ENCODE results near the gene ZNF565.

GRCh38 chr19:36207605-36208252 is 6.7 kb downstream of the ZNF565 start:
- TF ChIP-seq SMARCE1 (IDR thresholded peaks at IDR 0.05; ENCODE audit: borderline replicate concordance) = no peak
- no peak for TF ChIP-seq PCBP2 (optimal IDR thresholded peaks at IDR 0.05; ENCODE audit: low read depth, low read length, poor library complexity, severe bottlenecking)
- TF ChIP-seq ZNF747 (CRISPR knock-in tag; IDR thresholded peaks at IDR 0.05; ENCODE audit: borderline replicate concordance) = no peak
- TF ChIP-seq KLF12 (CRISPR knock-in tag; IDR thresholded peaks at IDR 0.05; ENCODE audit: borderline replicate concordance) = no peak
- TF ChIP-seq CTCF (CRISPR knock-in tag; IDR thresholded peaks at IDR 0.05) = no peak
- no peak for TF ChIP-seq TBP (CRISPR knock-in tag; IDR thresholded peaks at IDR 0.05)
- TF ChIP-seq JUND (CRISPR knock-in tag; IDR thresholded peaks at IDR 0.05) = no peak
- TF ChIP-seq MAFK (conservative IDR thresholded peaks at IDR 0.05 in 1 of 2, IDR thresholded peaks at IDR 0.05 in 1 of 2; ENCODE audit: low read length in 2 of 2) = no peak
- TF ChIP-seq ZNF644 (CRISPR knock-in tag; IDR thresholded peaks at IDR 0.05; ENCODE audit: low read depth) = no peak
- TF ChIP-seq THAP11 (CRISPR knock-in tag; IDR thresholded peaks at IDR 0.05) = no peak
- no peak for TF ChIP-seq NFE2L1 (CRISPR knock-in tag; IDR thresholded peaks at IDR 0.05; ENCODE audit: borderline replicate concordance)
- no peak for TF ChIP-seq POLR2AphosphoS5 (IDR thresholded peaks at IDR 0.05; ENCODE audit: low read depth, low read length)

All from HepG2 (cell line).